Effector memory CD4-positive, alpha-beta T cell (primary cell): ENCODE data around the gene ZNF705A.
"Not testable (repeated sequence)": the region's sequence is repeated elsewhere in the genome, so short reads cannot be mapped to it uniquely, and the experiment has no call there.

ENCODE experiments used
- DNase-seq, 3 donors: peaks; one replicate each; pipeline ENCODE4 v3.0.0-alpha.2; 2020
- H3K27ac ChIP-seq: 2 replicates; pipeline ENCODE4 v1.7.0; 2013; ENCODE audit warnings: mild to moderate bottlenecking, low read length, moderate library complexity; ENCODE audit not compliant: insufficient read depth, poor library complexity, severe bottlenecking
- H3K27me3 ChIP-seq: replicated peaks from 2 replicates; pipeline ENCODE4 v1.7.0; 2013; ENCODE audit warnings: mild to moderate bottlenecking, low read length; ENCODE audit not compliant: insufficient read depth, control insufficient read depth, poor library complexity, severe bottlenecking
- H3K36me3 ChIP-seq: 2 replicates; pipeline ENCODE4 v1.7.0; 2013; ENCODE audit warnings: mild to moderate bottlenecking, low read length, moderate library complexity; ENCODE audit not compliant: control insufficient read depth, insufficient read depth
- H3K4me1 ChIP-seq: 2 replicates; pipeline ENCODE4 v1.7.0; 2013; ENCODE audit warnings: low read length, mild to moderate bottlenecking; ENCODE audit not compliant: control insufficient read depth, insufficient read depth, poor library complexity, severe bottlenecking
- H3K4me3 ChIP-seq: 2 replicates; pipeline ENCODE4 v1.7.0; 2013; ENCODE audit warnings: low read length, low read depth, mild to moderate bottlenecking; ENCODE audit not compliant: insufficient read depth, poor library complexity, severe bottlenecking
- H3K9me3 ChIP-seq: 2 replicates; pipeline ENCODE4 v1.7.0; 2013; ENCODE audit warnings: mild to moderate bottlenecking, low read length, moderate library complexity; ENCODE audit not compliant: control insufficient read depth

Gene ZNF705A

DNA sequence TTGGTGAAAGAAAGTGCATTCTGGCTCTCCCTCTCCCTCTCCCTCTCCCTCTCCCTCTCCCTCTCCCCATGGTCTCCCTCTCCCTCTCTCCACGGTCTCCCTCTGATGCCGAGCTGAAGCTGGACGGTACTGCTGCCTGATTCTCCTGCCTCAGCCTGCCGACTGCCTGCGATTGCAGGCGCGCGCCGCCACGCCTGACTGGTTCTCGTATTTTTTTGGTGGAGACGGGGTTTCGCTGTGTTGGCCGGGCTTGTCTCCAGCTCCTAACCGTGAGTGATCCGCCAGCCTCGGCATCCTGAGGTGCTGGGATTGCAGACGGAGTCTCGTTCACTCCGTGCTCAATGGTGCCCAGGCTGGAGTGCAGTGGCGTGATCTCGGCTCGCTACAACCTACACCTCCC lies 26.5 kb downstream of the ZNF705A start:
- H3K36me3 ChIP-seq, H3K27ac ChIP-seq, H3K9me3 ChIP-seq, H3K4me1 ChIP-seq, H3K4me3 ChIP-seq, H3K27me3 ChIP-seq, DNase-seq: not testable (repeated sequence)

DNA sequence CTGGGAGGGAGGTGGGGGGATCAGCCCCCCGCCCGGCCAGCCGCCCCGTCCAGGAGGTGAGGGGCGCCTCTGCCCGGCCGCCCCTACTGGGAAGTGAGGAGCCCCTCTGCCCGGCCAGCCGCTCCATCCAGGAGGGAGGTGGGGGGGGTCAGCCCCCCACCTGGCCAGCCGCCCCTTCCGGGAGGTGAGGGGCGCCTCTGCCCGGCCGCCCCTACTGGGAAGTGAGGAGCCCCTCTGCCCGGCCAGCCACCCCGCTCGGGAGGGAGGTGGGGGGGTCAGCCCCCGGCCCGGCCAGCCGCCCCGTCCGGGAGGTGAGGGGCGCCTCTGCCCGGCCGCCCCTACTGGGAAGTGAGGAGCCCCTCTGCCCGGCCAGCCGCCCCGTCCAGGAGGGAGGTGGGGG lies 27.4 kb downstream of the ZNF705A start:
- not testable (repeated sequence) for H3K9me3 ChIP-seq, H3K36me3 ChIP-seq, H3K4me1 ChIP-seq, DNase-seq, H3K27ac ChIP-seq, H3K27me3 ChIP-seq, H3K4me3 ChIP-seq

DNA sequence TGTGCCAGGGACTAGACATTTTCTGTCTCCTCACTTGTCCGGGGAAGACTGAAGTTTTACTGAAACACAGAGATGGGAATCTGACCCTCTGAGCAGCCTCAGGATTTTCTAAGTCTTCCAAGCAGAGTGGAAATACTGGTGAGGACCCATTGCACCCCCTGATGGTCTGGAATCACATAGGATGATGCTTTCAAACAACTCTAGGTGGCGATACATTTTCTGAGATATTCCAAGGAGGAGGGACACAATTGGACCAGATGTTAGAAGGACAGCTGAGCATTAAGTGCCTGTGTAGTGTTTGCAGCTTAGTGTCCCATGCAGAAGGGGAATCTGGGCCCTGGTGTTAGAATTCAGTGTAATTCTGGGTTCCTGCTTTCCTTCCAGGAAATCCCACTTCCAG lies 31.3 kb downstream of the ZNF705A start:
- not testable (repeated sequence) for H3K36me3 ChIP-seq, H3K4me1 ChIP-seq, H3K27me3 ChIP-seq, H3K4me3 ChIP-seq, H3K27ac ChIP-seq, H3K9me3 ChIP-seq, DNase-seq

DNA sequence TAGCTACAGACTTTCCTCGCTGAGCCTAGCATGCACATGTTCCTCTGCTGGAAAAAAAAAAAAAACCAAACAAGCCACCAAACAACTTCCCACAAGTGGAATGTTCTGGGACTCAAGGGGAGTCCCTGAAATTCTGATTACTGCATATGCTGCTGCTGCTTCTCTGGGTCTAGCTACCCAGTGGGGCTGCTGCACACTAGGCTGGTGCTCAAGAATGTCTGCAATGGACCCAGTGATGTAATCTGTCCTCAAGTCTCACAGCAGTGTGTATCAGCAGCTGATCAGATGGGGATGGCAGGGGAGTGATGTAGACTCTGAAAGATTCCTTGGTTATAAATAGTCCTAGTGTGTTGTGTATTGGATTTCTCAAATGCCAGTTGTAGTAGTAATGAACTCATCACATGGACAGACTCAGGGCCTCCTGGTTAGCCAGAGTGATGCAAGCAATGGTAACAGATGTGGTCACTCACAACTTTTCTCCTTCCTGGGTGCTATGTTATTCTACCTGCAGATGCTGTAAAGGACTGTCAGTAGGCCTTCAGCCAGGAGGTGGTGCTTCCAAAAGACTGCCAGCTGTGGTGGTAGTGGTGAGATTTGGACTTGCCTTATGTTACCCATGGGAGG lies 41.0 kb downstream of the ZNF705A start:
- H3K4me3 ChIP-seq, DNase-seq, H3K4me1 ChIP-seq, H3K9me3 ChIP-seq, H3K27me3 ChIP-seq, H3K27ac ChIP-seq, H3K36me3 ChIP-seq: not testable (repeated sequence)

DNA sequence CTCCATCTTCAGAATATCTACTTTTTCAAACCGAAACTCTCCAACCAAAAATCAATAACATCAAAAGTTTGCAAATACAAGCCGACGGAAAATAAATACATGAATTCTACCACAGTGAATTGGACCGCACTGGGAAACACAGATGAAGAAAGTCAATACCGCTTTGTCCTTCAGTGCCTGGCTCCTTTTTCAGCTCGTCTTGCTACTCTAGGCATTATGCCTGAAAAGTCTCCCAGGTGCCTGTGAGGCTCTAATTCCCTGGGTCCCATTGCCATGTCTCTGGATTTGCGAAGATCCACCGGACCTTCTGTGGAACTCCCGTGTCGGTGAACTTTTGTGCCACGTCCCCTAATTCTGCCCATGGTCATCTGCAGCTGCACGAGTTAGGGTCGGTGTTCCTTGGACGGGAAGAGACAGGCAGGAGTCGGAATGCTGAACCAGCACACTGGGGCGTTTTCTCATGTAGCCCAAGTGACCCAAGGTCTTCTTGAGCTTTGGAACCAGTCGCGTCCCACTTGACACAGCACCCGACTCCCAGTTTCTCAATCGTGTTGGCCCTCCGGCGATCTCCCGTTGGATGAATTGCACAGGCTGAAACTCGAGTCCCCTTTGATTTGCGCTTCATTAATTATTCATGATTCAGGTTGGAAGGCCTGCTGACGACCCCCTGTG lies 62.0 kb downstream of the ZNF705A start:
- H3K36me3 ChIP-seq, H3K9me3 ChIP-seq, H3K4me3 ChIP-seq, H3K27me3 ChIP-seq, H3K4me1 ChIP-seq, DNase-seq, H3K27ac ChIP-seq: not testable (repeated sequence)

DNA sequence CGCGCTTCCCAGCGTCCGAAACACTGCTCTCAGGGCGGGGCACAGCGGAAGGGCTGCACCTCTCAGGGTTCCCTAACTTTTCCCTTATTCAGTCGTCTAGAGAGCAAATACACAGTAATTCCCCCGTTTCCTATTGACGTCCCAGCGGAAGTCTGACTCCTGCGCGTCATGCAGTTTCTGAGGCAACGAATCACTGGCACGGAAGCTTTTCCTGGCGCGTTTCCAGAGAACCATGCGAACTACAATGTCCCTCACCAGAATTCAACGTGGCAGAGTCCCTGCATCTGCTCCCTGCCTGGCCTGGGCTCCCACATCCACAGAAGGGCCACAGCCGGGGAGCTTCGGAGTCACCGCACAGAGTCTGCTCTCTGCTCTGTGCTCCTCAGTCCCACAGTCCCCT lies 64.6 kb downstream of the ZNF705A start:
- not testable (repeated sequence) for H3K4me3 ChIP-seq, H3K36me3 ChIP-seq, H3K27me3 ChIP-seq

DNA sequence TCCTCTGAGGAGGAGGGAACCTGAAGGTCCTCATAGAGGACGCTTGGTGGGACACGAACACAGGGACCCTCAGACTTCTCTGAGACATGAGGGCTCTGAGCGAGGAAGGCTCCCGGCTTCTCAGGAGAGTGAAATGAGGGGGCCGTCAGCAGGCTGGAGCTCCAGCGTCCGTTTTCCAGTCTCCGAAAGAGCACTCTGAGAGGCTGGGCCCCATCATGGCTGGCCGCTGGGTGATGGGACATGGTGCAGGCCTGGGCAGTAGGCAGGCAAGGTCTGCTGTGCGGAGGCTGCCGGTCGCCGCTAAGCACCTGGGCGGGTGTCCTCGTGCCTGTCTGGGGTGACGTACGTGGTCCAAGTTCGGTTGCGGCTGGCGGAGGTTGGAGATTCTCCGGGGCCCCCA lies 65.0 kb downstream of the ZNF705A start:
- not testable (repeated sequence) for DNase-seq, H3K27me3 ChIP-seq, H3K9me3 ChIP-seq, H3K27ac ChIP-seq, H3K4me3 ChIP-seq, H3K4me1 ChIP-seq, H3K36me3 ChIP-seq

More for the DNA sequence above, 64.6 kb downstream of the ZNF705A start:
- H3K9me3 ChIP-seq, H3K4me1 ChIP-seq, DNase-seq, H3K27ac ChIP-seq: not testable (repeated sequence)

DNA sequence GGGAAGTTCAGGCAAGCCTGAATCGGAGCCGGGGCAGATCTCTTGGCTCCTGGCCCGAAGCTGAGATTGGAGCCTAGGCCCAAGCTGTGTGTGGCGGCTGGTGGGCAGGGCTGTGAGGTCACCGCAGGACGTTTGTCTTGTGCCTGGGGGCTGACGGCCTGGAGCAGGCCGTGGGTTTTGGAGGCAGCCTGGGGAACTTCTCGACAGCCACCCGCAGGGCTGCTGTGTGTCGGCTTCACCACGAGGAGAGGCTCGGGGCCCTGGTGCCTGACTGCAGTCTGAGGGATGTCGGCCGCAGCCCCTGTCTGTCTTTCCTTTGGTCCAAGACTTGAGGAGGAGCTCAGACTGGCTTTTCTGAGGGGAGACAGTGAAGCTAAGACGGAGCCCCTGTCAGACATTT lies 65.5 kb downstream of the ZNF705A start:
- H3K9me3 ChIP-seq, H3K4me3 ChIP-seq, H3K27ac ChIP-seq, H3K27me3 ChIP-seq, H3K4me1 ChIP-seq, DNase-seq, H3K36me3 ChIP-seq: not testable (repeated sequence)

DNA sequence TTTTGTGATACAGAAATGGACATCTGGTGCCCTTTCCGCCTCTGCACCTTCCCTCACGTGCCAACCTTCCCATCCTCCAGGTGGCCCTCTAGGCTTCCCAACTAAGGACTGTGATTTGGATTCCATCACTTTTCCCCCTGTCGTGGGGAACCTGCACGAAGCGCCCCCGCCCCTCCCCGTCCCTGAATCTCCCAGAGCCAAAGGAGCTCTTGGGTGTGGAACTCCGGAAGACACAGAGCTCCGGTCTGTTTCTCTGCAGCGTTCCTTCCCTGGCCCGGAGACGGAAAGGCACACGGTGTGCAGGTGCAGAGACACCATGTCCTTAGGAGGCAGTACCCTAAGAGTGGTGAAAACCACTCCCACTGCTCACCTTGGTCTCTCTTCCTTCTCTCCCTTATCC lies 66.8 kb downstream of the ZNF705A start:
- DNase-seq, H3K36me3 ChIP-seq, H3K4me3 ChIP-seq, H3K27me3 ChIP-seq, H3K9me3 ChIP-seq, H3K27ac ChIP-seq, H3K4me1 ChIP-seq: not testable (repeated sequence)

DNA sequence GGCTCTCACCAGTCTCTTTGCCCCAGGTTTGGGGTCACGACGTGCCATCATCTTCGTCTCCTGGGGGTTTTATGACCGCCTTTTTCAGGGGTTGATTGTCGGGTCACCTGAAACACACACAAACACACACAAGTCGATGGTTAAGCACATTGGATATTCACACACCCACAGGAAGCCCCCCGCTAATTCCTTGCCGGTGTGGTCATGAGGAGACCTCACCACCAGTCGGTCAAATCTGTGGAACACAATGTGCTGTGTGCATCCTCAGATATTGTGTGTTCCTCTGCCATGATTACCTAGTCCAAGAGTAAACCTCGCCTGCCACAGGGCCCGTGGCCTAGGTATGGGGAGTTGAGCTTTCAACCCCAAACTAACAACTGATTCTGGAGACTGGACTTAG lies 68.0 kb downstream of the ZNF705A start:
- not testable (repeated sequence) for H3K27ac ChIP-seq, H3K27me3 ChIP-seq, H3K4me3 ChIP-seq, H3K4me1 ChIP-seq, H3K36me3 ChIP-seq, H3K9me3 ChIP-seq, DNase-seq
